GM23338 (cell line): ENCODE results near the gene NUCB1. TPM values are rescaled to one million over a fixed set of nuclear protein-coding genes. Genes with fewer than 3 reads are reported as not detected.
A peak's percentile ranks its signal among the peaks of the same experiment; 100 is the strongest.

Source experiments
- ATAC-seq: fragments of 200-7000 bp; cut with Tn5 transposase; 3 replicates; pipeline ENCODE4 v1.9.1; 2020
- DNase-seq: peaks from one replicate; pipeline ENCODE4 v3.0.0-alpha.2; 2015; ENCODE audit warnings: low spot score
- H2AFZ ChIP-seq: fragments of 200-600 bp; sonication (generic); 2 replicates; pipeline ENCODE4 v1.8.0; 2016; ENCODE audit warnings: antibody characterized with exemption, mild to moderate bottlenecking, moderate library complexity
- H3F3A ChIP-seq: fragments of 200-600 bp; sonication (generic); replicated peaks from 2 replicates; pipeline ENCODE4 v1.8.0; 2017; ENCODE audit warnings: antibody characterized with exemption, mixed run types, low read depth
- H3K27ac ChIP-seq: fragments of 200-600 bp; sonication (generic); 2 replicates; pipeline ENCODE4 v1.6.1; 2016; ENCODE audit warnings: low read depth
- H3K27me3 ChIP-seq: fragments of 200-600 bp; sonication (generic); 2 replicates; pipeline ENCODE4 v1.8.0; 2016; ENCODE audit warnings: mild to moderate bottlenecking, mixed run types, moderate library complexity; ENCODE audit not compliant: insufficient read depth
- H3K36me3 ChIP-seq: fragments of 200-600 bp; sonication (generic); 2 replicates; pipeline ENCODE4 v1.8.0; 2016; ENCODE audit warnings: mild to moderate bottlenecking; ENCODE audit not compliant: insufficient read depth
- H3K4me1 ChIP-seq: fragments of 200-600 bp; sonication (generic); 2 replicates; pipeline ENCODE4 v1.8.0; 2016; ENCODE audit warnings: mild to moderate bottlenecking, moderate library complexity; ENCODE audit not compliant: insufficient read depth
- H3K4me2 ChIP-seq: fragments of 200-600 bp; sonication (generic); 2 replicates; pipeline ENCODE4 v1.7.1; 2017; ENCODE audit warnings: mixed run types
- H3K4me3 ChIP-seq: fragments of 200-600 bp; sonication (generic); 2 replicates; pipeline ENCODE4 v1.6.1; 2016; ENCODE audit warnings: mixed run types
- H3K79me2 ChIP-seq: fragments of 200-600 bp; sonication (generic); replicated peaks from 2 replicates; pipeline ENCODE4 v1.8.0; 2017; ENCODE audit warnings: mild to moderate bottlenecking; ENCODE audit not compliant: insufficient read depth
- H3K9me2 ChIP-seq: fragments of 200-600 bp; sonication (generic); 2 replicates; pipeline ENCODE4 v1.8.0; 2017; ENCODE audit not compliant: insufficient read depth
- H4K20me1 ChIP-seq: fragments of 200-600 bp; sonication (generic); replicated peaks from 2 replicates; pipeline ENCODE4 v1.8.0; 2017; ENCODE audit warnings: mild to moderate bottlenecking; ENCODE audit not compliant: insufficient read depth
- H3K27ac Mint-ChIP-seq: 2 replicates; pipeline ENCODE4 v1.8.0; 2020; ENCODE audit warnings: inconsistent platforms, mild to moderate bottlenecking, moderate library complexity, mixed read lengths
- H3K27me3 Mint-ChIP-seq: 3 replicates; pipeline ENCODE4 v1.8.0; 2022; ENCODE audit warnings: low read depth, mild to moderate bottlenecking, moderate library complexity, mixed read lengths, inconsistent platforms; ENCODE audit not compliant: insufficient read depth, poor library complexity
- H3K36me3 Mint-ChIP-seq: 3 replicates; pipeline ENCODE4 v1.8.0; 2021; ENCODE audit warnings: low read depth, mild to moderate bottlenecking, inconsistent platforms, moderate library complexity, mixed read lengths
- H3K4me1 Mint-ChIP-seq: 3 replicates; pipeline ENCODE4 v1.8.0; 2020; ENCODE audit warnings: mild to moderate bottlenecking, inconsistent platforms, mixed read lengths
- H3K4me3 Mint-ChIP-seq: 3 replicates; pipeline ENCODE4 v1.8.0; 2021; ENCODE audit warnings: moderate library complexity, mild to moderate bottlenecking, inconsistent platforms, mixed read lengths
- H3K9me3 Mint-ChIP-seq: 3 replicates; pipeline ENCODE4 v1.8.0; 2020; ENCODE audit warnings: moderate library complexity, mild to moderate bottlenecking, inconsistent platforms, mixed read lengths
- EZH2 ChIP-seq: fragments of 200-600 bp; sonication (generic); IDR thresholded peaks from one replicate; pipeline ENCODE4 v1.8.0; 2017; ENCODE audit warnings: antibody characterized with exemption, mild to moderate bottlenecking, low read depth; ENCODE audit not compliant: unreplicated experiment
- EZH2phosphoT487 ChIP-seq: fragments of 200-600 bp; sonication (generic); IDR thresholded peaks from one replicate; pipeline ENCODE4 v1.8.1; 2018; ENCODE audit warnings: antibody characterized with exemption; ENCODE audit not compliant: unreplicated experiment
- JUNB ChIP-seq: IDR thresholded peaks from one replicate; pipeline ENCODE4 v1.6.1; 2016; ENCODE audit warnings: antibody characterized with exemption; ENCODE audit not compliant: unreplicated experiment
- NANOG ChIP-seq: IDR thresholded peaks from 2 replicates; pipeline ENCODE4 v1.6.1; 2016; ENCODE audit warnings: antibody characterized with exemption, borderline replicate concordance
- REST ChIP-seq: IDR thresholded peaks from one replicate; pipeline ENCODE4 v1.6.1; 2018; ENCODE audit warnings: antibody characterized with exemption; ENCODE audit not compliant: unreplicated experiment
- STAT1 ChIP-seq: IDR thresholded peaks from one replicate; pipeline ENCODE4 v1.6.1; 2016; ENCODE audit warnings: antibody characterized with exemption; ENCODE audit not compliant: unreplicated experiment
- ZNF114 ChIP-seq: fragments of 250-450 bp; sonication (Bioruptor Pico); IDR thresholded peaks from 2 replicates; pipeline ENCODE4 v1.5.0; 2020; ENCODE audit warnings: mild to moderate bottlenecking, moderate library complexity
- ZNF462 ChIP-seq: fragments of 250-450 bp; sonication (Bioruptor Pico); IDR thresholded peaks from 2 replicates; pipeline ENCODE4 v1.5.0; 2020; ENCODE audit warnings: mild to moderate bottlenecking, moderate library complexity
- polyA plus RNA-seq: library from polyadenylated mRNA; unstranded; fragments of >200 nt; fragmentation: Nextera tagmentation; extraction: Ambion mirVana; gene quantifications from 2 replicates; pipeline ENCODE4 v1.2.1, GENCODE V29; 2016
- total RNA-seq: library from RNA; depleted of rRNA; stranded (reverse); fragments of >200 nt; shearing (Covaris generic); gene quantifications from 2 replicates; pipeline ENCODE4 v1.2.3, GENCODE V29; 2014

Gene NUCB1
- total and polyA plus RNA-seq, 2 experiments from 2014 or later, result 57.1 to 163 TPM

- TF ChIP-seq ZNF462, result no peak
- TF ChIP-seq EZH2, result no peak
These were observed 54.6 kb downstream of the NUCB1 start, which contains the start of gene BAX (continued) for GRCh38 chr19:48954595-48955307.

DNA sequence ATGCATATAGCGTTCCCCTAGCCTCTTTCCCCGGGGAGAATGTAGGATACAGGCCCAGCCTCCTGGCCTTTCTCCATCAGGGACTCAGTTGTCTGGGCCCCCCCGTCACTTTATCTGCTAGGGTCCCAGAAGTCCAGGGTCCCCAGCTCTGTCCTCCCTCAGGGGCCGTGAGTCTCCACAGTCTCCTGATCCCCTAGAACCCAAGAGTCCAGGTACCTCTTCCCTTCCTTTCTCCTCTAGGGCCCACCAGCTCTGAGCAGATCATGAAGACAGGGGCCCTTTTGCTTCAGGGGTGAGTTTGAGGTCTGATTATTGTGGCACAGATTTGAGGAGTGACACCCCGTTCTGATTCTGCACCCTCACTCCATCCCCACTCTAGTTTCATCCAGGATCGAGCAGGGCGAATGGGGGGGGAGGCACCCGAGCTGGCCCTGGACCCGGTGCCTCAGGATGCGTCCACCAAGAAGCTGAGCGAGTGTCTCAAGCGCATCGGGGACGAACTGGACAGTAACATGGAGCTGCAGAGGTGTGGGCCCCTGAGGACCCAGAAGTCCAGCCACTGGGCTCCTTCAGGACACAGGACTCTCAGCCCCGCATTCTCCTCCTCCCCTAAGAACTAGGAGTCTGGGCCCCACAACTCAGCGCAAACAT lies 55.3 kb downstream of the NUCB1 start:
- Mint-ChIP-seq H3K27ac (peak overlapping the region; percentile 94), H3K36me3 (peaks cover 42% of the 10 kb centered on the region), H3K27me3 (peaks cover 18% of the 10 kb centered on the region), H3K9me3 (no peaks in the 10 kb centered on the region), H3K4me1 (peaks cover 16% of the 10 kb centered on the region), H3K4me3 (peak overlapping the region; percentile 77)
- ATAC-seq, result no peak
- DNase-seq, result no peak
- Histone ChIP-seq H3K9me2 (no peaks in the 10 kb centered on the region), H3K36me3 (peaks cover 10% of the 10 kb centered on the region), H3K27ac (peak overlapping the region; percentile 92), H3K27me3 (no peaks in the 10 kb centered on the region), H4K20me1 (peaks cover 13% of the 10 kb centered on the region), H3K4me2 (peak overlapping the region; percentile 99), H3K4me3 (peak overlapping the region; percentile 88), H2AFZ (no peak overlapping the region), H3K79me2 (peaks cover 29% of the 10 kb centered on the region), H3F3A (peaks cover 22% of the 10 kb centered on the region), H3K4me1 (peaks cover 12% of the 10 kb centered on the region; the same call in 1 of the 2 replicates)
- TF ChIP-seq EZH2 (no peak), REST (no peak), ZNF114 (CRISPR knock-in tag) (no peak), EZH2phosphoT487 (no peak), JUNB (no peak), NANOG (no peak), STAT1 (no peak)
